DMS 273 (cell line): ENCODE measurements around the gene RGS1.
"Not testable (repeated sequence)": the region's sequence is repeated elsewhere in the genome, so short reads cannot be mapped to it uniquely, and the experiment has no call there.

Experiments used
- DNase-seq: peaks from one replicate; lab custom pipeline; 2025; ENCODE audit not compliant: unreplicated experiment; lab: John Stamatoyannopoulos, UW

The RGS1 gene, protein sequence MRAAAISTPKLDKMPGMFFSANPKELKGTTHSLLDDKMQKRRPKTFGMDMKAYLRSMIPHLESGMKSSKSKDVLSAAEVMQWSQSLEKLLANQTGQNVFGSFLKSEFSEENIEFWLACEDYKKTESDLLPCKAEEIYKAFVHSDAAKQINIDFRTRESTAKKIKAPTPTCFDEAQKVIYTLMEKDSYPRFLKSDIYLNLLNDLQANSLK

GRCh38 chr1:192575499-192576189 lies at the start of gene RGS1:
TSS of gene RGS1 (plus strand) at chr1:192575773. CDS start at chr1:192575793, 20 bp downstream.
- DNase-seq = no peak

DNA sequence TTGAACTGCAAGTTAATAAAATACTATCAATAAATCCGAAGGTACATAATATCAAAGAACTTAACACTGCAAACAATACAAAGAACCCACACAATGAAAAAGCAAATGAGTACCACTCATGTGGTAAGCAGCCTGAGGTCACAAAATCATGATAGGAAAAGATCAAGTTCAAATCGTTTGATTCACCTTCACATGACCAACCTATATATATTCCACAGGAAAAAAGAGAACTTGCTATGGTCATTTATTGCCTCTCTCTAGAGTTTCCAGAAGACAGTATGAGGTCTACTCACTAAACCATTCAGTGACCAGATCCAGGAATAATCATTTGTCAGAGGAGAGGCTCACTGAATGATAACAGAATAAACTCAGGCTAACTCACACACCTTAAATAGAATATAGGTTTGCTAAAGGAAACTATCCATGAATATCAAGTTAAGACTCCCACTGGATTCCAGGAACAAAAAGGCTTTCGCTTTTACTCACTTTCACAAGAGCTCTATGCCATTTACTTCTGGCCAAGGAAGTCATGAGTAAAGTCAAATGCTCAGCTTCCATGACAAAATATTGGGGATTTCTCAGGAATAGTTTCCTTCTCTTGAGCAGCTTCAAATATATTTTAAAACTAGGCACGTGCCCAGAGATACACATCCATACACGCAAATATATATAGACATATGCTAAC lies 48.3 kb upstream of the RGS1 start:
- DNase-seq = no peak

GRCh38 chr1:192527950-192528349 lies 47.6 kb upstream of the RGS1 start:
- no peak for DNase-seq

DNA sequence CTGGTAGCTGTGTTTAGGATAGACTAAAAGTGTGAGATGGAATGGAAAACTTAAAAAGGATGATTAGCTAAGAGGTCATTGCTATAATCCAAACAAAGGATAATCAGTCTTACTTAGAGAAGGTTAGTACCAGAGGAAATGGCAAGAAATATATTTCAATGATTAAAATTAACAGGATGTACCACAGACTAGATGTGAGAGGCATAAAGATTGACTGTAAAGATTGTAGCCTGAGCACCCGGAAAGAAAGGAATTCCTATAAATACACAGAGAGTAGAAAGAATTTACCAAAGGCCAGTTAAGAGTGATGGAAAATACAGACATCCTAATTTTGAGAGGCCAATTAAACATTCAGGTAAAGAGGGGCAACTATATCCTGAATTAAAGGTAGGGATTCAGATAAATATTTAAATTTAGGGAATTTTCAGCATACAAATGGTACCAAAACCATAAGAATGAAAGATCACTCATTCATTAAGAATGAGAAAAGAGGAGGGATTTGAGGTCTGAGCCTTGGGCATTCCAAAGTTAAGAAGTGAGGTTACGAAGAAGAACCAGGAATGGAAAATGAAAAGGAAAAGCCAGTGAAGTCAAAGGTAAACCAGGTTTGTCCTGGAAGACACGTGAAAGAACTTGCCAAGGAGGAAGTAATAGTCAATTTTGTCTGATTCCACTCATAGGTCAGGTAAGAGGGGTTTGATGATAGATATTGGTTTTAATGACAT lies 46.4 kb upstream of the RGS1 start:
- no peak for DNase-seq

- DNase-seq = no peak
Measured at GRCh38 chr1:192529811-192530210, 45.8 kb upstream of the RGS1 start.

- DNase-seq = no peak
Measured at GRCh38 chr1:192530254-192530653, 45.3 kb upstream of the RGS1 start.

DNA sequence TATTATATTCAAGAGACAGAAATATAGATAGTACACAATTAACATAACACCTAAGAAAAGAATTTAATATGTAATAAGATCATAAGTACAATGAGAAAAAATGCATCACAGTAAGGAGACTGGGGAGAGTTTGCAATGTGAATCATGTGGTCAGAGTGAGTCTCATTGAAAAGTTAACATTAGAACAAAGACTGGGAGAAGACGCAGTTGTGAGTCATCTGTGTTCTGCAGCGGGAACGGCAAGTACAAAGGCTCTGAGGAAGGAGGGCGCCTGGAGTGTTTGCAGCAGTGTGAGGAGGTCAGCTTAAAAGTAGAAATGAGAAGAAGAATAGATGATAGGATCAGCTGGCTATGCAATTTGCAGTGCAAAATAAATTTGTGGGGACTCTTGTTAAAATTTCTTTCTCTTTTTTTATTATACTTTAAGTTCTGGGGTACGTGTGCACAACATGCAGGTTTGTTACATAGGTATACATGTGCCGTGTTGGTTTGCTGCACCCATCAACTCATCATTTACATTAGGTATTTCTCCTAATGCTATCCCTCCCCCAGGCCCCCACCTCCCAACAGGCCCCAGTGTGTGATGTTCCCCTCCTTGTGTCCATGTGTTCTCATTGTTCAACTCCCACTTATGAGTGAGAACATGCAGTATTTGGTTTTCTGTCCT lies 44.4 kb upstream of the RGS1 start:
- not testable (repeated sequence) for DNase-seq

DNA sequence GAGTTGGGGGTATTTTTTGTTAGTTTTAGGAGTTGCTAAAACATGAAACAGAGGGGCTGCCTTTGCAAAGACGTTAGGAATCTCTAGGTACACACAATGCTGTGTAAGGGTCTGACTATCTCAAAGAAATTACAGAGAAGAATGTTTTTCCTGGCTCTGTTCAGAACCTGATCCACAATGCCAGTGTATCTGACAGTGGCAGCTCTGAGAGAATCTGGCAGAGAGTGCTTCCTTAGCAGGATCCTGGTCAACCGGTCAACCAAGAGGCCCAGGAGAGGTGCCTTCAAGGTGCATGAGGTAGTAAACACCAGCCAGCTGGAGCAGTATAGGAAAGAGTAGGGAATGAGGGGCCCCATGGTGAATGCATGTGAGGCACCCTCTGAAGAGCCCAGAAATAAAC lies 40.9 kb upstream of the RGS1 start:
- DNase-seq = no peak

DNA sequence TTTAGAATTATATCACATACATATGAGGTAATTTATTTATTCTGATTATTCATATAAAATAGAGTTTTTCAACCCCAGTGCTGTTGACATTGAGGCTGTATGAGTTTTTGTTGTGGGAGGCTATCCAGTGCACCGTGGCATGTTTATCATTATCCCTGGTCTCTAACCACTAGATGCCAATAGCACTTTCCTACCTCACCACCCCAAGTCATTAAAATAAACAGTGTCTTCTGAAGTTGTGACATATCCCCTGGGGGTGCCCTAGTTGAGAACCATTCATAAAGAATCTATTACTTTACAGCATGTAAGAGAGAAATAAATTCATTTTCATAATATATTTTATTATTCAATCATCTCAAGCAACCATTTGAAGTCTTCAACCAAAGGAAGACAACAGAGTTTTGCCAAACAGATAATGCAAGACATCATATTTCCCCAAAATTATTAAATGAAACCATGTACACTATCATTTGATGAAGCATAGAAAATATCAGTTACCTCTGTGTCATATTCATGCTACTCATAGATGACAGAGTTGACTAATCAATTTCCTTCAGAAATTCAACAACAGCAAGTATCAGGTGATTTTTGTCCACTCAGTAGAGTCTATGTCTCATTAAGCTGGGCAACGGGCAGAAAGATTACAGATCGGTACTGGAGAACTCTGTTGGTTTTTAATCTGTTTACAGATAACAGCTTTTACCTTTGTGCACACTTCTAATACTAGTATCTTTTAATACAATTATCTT lies 39.5 kb upstream of the RGS1 start:
- no peak for DNase-seq

- DNase-seq = no peak
Measured at GRCh38 chr1:192538407-192539296, 36.9 kb upstream of the RGS1 start.

- no peak for DNase-seq
Measured at GRCh38 chr1:192539297-192540092, 36.1 kb upstream of the RGS1 start.

DNA sequence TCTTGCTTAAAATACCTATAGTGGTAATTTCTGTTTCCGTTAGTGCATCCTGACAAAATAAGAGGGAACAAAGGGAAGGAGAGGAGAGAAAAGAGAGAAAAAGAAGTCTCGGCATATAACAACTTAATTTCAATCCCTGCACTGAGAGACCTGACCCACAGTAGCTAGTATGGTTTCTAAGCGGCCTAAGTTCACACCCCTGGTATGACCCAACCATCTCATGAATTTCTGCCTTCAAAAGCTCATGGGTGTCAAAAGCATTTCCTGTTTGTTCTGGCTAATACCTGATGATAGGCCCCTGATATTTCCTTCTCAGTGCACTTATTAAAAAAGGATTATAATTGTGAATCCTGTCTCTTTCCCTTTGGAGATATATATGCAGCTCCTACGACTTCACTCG lies 32.1 kb upstream of the RGS1 start:
- no peak for DNase-seq

DNA sequence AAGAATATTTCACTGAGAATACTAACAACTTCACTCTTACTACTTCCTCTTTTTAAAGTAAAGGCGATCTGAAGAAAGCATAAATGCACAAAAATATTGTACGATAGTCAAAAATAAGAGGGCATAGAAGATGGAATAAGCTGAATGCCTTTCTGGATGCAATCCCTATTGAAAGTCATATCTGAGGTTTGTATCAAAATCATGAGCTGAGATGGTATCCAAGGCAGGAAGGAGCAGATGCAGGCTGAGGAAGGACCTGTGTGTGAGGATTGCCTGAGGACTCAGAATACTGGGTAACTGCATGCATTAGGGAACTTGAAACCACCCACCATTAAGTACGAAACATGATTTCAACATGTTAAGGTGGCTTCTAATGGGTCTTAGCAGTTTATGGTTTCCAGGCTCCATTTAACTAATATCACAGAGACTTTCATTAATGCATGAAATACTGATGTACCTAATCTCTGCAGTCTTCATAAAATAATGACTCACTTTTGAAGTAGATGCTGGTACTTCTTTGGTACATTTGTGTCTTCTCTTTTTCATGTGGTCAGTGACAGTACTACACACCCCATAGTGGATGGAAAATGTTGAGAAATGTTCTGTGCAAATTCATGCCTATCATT lies 29.6 kb upstream of the RGS1 start:
- no peak for DNase-seq

DNA sequence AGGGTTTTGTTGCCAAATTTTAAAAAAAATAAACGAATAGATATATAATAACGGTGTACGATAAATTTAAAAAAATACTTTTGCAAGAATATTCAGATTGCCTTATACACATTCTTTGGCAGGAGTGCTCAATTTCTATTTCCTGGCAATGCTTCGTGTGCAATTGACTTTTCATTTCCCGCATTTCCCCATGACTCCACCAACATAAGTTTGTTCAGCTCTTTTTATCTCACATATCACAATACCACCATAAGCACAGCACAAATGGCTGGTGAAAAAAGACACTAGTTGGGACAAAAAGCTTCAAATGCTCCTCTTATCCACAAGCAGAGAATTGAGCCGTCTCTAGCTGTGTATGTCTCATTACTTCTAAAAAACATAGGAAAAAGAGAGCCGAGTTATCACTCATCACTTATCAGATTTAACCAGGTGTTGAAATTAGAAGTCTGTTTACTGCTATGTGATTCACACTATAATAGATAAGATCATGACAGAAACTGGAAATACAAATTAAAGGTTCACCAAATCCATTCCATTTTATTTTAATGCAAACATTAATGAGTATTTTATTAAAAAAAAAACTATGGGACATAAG lies 28.9 kb upstream of the RGS1 start:
- no peak for DNase-seq

GRCh38 chr1:192547501-192547900 lies 28.1 kb upstream of the RGS1 start:
- DNase-seq = no peak

- DNase-seq = no peak
Measured at GRCh38 chr1:192549937-192550336, 25.6 kb upstream of the RGS1 start.

DNA sequence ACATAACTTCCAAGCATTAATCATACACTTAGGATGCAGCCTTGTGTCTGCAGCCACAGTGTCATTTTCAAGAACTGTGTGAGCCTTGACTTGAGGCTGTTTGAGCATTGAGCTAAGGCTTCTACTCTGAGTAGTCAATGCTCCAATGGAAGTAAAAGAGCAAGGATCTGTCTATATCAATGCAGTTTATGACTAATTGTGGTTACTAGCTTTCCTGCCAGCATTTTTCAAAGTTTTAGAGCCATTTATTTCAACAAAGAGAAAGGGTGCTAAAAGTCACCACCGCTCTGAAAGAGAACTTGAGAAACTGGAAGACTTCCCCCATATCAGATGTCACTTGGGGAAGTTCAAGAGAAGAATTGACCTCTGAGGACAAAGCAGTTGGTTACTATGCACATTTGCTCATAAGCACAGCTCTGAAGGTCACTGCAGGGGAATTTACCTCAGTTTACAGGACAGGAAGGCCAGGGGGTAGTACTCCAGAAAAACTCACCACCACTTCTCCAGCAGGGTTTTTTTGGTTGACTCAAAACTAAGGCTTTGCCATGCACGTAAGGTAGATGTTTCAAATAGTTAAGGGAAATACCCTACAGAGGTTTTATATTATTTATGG lies 24.5 kb upstream of the RGS1 start:
- no peak for DNase-seq
